Spleen (tissue), 7 donors: Measurements from ENCODE around the gene HNRNPK.
A peak's percentile ranks its signal among the peaks of the same experiment; 100 is the strongest.

Experiments used
- POLR2A ChIP-seq, 3 donors: fragments of 450-650 bp; IDR thresholded peaks; one replicate each; pipeline ENCODE4 v1.5.1; 2017; ENCODE audit warnings: antibody characterized with exemption in 3 of 3, mild to moderate bottlenecking in 1 of 3
- POLR2AphosphoS5 ChIP-seq, 3 donors: sonication (generic); formaldehyde crosslinking; IDR thresholded peaks; one replicate each; pipeline ENCODE4 v1.5.1; 2017; ENCODE audit warnings: antibody characterized with exemption in 3 of 3
- TF ChIP-seq, protein P1 (sequence below), 11 experiments: fragments of 200-600 bp in 7 of 11; fragments of 450-650 bp in 4 of 11; sonication (generic) in 4 of 11; IDR thresholded peaks in 8 of 11; conservative IDR thresholded peaks in 3 of 11; 1 replicate in 7 of 11; 2 replicates in 4 of 11; pipeline versions ENCODE4 v1.4.0 to v1.8.0; 2016 to 2021; ENCODE audit warnings: antibody characterized with exemption in 11 of 11, inconsistent platforms in 4 of 11, mild to moderate bottlenecking in 1 of 11
- donor health status: DM: no; HTN: no; CAD: no; lungs with moderate emphysema.
- donor health status: DM: no; HTN: no; CAD: no.
- donor health status: DM: no; HTN: no; CAD: no.

DNA sequence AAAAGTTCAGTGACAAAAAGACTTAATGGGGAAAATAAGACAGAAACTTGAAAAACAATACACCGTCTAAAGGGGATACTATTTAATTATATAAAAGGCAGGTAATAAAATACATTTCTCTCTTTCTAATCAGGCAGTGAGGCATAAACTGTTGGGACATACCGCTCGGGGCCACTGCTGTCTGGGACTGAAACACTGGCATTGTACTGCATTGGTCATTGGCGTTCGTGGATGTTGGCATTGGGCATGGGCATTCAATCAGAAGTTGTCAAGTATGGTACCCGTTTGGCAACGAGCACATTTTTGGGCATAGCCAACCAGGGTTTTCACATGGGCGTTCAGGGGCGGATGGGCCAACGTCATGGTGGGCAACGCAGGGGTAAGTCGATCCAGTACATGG is 4.7 kb downstream of the HNRNPK start:
- TF ChIP-seq POLR2A (IDR thresholded peaks at IDR 0.05) = no peak
- TF ChIP-seq, protein P1, sequence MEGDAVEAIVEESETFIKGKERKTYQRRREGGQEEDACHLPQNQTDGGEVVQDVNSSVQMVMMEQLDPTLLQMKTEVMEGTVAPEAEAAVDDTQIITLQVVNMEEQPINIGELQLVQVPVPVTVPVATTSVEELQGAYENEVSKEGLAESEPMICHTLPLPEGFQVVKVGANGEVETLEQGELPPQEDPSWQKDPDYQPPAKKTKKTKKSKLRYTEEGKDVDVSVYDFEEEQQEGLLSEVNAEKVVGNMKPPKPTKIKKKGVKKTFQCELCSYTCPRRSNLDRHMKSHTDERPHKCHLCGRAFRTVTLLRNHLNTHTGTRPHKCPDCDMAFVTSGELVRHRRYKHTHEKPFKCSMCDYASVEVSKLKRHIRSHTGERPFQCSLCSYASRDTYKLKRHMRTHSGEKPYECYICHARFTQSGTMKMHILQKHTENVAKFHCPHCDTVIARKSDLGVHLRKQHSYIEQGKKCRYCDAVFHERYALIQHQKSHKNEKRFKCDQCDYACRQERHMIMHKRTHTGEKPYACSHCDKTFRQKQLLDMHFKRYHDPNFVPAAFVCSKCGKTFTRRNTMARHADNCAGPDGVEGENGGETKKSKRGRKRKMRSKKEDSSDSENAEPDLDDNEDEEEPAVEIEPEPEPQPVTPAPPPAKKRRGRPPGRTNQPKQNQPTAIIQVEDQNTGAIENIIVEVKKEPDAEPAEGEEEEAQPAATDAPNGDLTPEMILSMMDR (IDR thresholded peaks at IDR 0.05 in 8 of 11, conservative IDR thresholded peaks at IDR 0.05 in 3 of 11) = no peak
- peak in 1 of 3 donors; percentile 25 for TF ChIP-seq POLR2AphosphoS5 (IDR thresholded peaks at IDR 0.05)
